GM19452 (cell line): ENCODE results near the gene TMIGD1.
"Not testable (repeated sequence)": the region's sequence is repeated elsewhere in the genome, so short reads cannot be mapped to it uniquely, and the experiment has no call there.

Experiments
- ATAC-seq: cut with Tn5 transposase; IDR thresholded peaks from one replicate; pipeline ENCODE4 v1.9.1; 2021; ENCODE audit not compliant: unreplicated experiment

The TMIGD1 gene

DNA sequence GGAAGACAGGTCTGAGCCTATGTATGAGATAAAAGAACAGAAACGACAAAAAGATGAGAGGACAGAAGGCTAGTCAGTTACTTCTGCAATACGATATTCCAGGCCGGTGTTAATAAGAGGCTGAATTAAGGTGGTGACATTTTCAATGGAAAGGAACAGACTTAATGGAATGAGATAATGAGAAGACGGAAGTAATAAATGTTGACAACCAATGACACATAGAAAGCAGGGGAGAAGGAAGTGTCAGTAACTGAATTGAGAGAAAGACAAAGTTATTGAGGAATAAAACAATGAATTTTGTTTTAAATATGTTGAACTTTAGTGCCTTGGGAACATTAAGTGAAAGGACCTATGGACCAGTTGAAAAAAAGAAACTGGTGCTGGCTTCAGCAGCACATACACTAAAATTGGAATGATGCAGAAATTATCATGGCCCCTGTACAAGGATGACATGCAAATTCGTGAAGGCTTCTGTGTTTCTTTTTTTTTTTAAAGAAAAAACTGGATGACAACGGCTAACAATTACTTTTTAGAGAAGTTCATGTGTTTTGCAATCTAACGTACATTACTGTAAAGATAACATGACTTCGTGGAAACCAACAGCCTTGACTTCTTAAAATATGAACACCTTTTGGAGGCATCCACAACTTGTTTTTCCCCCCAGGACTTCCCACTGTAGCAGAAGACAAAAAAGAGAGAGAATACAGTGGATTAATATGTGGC is 26.4 kb upstream of the TMIGD1 start:
- ATAC-seq: no peak

GRCh38 chr17:30358055-30358760 is 24.4 kb upstream of the TMIGD1 start:
- ATAC-seq: no peak

GRCh38 chr17:30357476-30357875 is 23.6 kb upstream of the TMIGD1 start:
- no peak for ATAC-seq

- no peak for ATAC-seq
Observed at GRCh38 chr17:30354701-30355100, 20.8 kb upstream of the TMIGD1 start.

GRCh38 chr17:30352240-30352814 is 18.5 kb upstream of the TMIGD1 start:
- ATAC-seq: no peak

DNA sequence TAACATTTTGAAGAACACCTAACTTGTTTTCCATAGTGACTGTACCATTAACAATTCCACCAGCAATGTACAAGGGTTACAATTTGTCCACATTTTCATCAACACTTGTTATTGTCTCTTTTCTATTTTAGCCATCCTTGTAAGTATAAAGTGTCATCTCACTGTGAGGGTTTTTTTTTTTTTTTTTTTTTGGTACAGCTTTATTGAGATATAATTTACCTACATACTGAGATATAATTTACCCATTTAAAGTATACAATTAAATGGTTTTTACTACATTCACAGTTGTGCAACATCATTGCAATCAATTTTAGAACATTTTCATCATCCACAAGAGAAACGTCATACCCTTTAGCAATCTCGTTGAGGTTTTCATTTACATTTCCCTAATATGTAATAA is 17.9 kb upstream of the TMIGD1 start:
- ATAC-seq: no peak

DNA sequence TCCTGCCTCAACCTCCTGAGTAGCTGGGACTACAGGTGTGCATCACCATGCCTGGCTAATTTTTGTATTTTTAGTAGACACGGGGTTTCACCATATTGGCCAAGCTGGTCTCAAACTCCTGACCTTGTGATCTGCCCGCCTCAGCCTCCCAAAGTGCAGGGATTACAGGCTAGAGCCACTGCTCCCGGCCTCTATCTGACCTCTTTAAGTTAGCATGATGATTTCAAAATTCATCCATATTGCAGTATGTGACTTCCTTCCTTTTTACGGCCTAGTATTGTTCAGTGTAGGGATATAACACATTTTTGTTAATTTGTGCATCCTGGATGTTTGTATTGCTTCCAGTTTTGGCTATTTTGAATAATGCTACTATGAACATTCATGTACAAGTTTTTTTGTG is 17.4 kb upstream of the TMIGD1 start:
- not testable (repeated sequence) for ATAC-seq

DNA sequence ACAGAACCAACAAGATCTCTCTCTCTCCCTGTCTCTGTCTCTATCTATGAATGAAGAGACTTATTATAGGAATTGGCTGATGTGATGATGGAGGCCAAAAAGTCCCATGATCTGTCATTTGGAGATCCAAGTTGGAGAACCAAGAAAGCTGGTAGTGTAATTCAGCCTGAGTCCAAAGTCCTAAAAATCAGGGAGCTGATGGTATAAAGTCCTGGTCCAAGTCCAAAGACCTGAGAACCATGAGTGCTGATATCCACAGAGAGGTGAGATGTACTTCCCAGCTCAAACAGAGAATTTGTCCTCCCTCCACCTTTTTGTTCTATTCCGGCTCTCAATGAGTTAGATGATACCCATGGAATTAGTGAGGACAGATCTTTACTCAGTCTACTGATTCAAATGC is 15.4 kb upstream of the TMIGD1 start:
- no peak for ATAC-seq

DNA sequence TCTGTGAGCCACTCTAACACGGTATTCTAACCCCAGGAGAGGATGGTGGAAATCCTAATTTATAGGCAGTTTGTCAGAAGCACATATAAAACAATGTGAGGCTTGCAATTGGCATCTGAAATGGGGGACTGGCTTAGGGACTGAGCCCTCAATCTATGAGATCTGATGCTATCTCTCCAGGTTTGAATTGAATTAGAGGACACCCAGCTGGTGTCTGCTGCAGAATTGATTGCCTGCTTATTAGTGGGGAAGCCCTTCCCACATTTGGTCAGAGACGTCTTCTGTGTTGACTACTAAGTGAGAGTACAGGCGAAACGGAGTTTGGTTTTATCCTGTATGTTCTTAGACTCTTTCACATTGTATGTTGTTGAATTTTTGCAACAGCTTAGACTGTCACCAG is 13.6 kb upstream of the TMIGD1 start:
- ATAC-seq: no peak

GRCh38 chr17:30346221-30346795 is 12.5 kb upstream of the TMIGD1 start:
- no peak for ATAC-seq

DNA sequence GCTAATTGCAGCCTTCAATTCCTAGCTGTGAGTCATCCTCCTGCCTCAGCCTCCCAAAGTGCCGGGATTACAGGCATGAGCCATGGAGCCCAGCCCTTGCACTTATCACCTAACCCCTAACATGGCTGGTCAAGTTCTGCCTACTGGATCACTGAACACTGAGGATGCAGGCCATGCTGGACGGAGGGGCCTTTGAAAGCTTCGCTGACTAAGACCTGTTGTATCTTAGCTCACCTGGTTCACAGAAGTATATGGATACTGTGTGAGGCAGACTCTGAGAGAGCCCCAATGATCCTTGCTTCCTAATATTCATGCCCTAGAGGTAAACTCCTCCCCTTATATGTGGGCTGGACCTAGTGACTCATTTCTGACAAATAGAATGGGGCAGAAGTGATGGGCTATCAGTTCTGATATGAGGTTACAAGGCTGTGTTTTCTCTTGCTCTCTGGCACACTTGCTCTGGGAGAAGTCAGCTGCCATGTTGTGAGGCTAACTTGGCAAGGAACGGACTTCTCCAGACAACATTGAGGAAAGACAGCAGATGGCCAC is 11.7 kb upstream of the TMIGD1 start:
- no peak for ATAC-seq

DNA sequence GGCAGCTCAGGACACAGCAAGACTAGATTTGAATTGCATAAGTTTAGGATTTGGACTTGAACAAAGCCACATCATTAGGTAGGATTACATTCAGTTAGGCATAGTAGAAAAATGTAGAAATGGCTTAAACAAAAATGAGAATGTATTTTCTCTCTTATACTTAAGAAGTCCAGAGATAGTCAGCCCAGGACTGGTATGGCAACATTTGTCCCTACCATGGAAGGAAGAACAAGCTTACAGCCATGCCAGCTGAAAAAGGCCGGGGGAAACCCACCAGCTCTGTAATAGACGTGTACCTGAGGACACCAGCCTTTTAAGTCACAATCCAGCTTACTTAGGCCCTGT is 11.2 kb upstream of the TMIGD1 start:
- no peak for ATAC-seq

GRCh38 chr17:30344283-30345088 is 10.6 kb upstream of the TMIGD1 start:
- ATAC-seq: no peak

DNA sequence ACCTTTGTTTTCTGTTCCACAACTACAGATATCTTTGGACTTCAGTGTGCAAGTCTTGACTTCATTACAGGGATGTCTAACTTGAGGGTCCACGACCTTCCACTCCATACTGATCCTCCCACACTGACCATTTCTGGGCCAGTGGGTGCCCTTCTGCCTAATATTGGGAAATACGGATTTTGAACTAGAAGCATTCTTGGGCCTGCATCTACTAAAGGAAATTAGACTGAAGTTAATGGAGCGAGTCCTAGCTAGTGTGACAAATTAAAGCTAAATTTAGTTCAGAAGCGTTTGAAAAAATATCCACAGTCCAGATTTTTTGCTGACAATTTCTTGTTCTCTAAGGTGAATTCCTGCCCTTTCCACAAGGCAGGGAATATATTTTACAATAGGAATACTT is 9.9 kb upstream of the TMIGD1 start:
- ATAC-seq: no peak

- ATAC-seq: not testable (repeated sequence)
Observed at GRCh38 chr17:30343244-30343643, 9.4 kb upstream of the TMIGD1 start.

DNA sequence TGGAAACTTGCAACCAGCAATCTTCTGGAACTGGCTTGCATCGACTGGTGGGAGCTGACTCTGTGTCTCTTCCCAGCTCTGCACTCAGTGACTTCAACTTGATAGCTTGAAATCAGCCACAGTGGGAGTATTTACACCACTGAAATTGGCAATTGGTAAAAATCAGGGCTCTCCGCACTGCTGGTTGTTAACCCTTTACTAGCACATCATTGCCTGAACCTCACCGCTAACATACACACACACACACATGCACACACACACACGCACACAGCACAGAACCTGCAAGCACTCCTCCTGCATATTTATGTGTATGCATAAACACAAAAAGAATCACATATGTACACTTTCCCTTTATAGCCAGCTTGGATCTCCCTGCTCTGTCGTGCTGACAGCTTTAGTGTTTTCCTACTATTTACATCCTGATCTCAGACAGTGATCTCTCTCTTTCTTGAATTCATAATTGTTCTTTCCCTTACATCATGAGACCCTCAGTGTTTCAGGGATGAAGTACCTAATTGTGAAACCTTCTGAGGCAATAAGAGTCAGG is 7.9 kb upstream of the TMIGD1 start:
- ATAC-seq: no peak

DNA sequence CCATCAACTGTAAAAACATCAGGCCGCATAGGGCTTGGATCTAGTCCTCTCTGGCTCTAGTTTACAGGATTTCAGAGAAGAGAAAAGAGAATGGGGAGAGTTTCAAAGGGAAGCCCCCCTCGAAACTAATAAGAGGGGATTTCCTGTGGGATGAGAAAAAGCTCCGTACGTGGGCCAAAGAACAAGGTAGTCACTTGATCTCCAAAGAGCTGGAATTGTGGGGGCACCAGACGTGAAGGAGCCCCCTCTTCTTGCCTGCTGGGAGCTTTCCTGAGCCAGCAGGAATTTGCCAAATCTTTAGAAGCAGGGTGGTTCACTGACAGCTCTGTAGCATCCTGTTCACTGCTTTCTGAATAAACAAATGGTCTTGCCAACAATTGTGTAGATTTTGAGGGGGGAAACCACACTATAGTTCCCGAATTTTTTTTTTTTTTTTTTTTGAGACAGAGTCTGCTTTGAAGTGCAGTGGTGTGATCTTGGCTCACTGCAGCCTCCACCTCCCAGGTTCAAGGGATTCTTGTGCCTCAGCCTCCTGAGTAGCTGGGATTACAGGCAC is 7.0 kb upstream of the TMIGD1 start:
- ATAC-seq: no peak

DNA sequence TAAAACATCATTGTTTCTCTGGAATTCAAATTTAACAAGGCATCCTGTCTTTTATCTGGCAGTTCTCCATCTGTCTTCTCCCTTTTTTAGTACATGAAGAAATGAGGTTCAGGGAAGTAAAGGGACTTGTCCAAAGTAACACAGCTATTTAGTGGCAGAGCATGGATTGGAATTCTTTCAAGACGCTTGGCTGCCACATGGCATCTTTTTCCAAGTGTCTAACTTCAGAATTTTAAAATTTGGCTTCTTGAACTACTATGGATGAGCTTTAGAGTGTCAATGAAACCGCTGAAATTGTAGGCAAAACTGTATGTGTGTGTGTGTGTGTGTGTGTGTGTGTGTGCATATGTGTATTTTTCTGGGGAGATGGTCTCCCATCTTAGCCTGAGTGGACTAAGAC is 5.2 kb upstream of the TMIGD1 start:
- ATAC-seq: no peak

DNA sequence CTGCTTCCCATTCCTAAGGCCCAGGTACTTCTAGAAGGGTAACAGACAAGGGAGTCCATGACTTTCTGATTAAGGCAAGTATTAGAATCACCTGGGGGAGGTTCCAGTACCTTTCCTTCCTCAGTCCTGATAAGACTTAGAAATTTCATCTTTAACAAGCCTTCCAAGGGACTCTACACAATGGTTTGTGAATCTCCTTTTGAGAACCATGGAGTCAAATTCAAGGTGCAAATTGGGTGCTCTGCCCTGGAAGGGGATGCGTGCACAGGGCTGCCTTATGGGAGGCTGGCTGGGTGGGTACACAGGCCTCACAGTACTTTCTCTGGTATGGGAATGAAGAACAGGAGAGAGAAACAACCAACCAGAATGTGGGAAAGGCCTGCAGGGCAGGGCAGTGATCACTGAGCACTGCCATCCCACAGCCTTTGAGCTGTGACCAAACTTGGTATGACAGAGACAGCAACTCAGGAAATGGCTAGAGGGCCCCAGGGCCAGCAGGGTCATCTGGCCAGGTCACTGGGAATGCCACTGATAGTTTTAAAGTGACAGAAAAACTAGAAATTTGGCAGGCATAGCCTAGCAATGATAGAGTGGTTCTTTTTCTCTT is 3.6 kb upstream of the TMIGD1 start:
- ATAC-seq: no peak
